HuH-7.5 (cell line): ENCODE data around the gene CCL17.
"Not testable (repeated sequence)": the region's sequence is repeated elsewhere in the genome, so short reads cannot be mapped to it uniquely, and the experiment has no call there.

Experiments used
- DNase-seq: peaks from one replicate; pipeline ENCODE4 v3.0.0; 2011; ENCODE audit warnings: low spot score

The CCL17 gene

GRCh38 chr16:57396786-57397185 is 7.8 kb upstream of the CCL17 start:
- no peak for DNase-seq

DNA sequence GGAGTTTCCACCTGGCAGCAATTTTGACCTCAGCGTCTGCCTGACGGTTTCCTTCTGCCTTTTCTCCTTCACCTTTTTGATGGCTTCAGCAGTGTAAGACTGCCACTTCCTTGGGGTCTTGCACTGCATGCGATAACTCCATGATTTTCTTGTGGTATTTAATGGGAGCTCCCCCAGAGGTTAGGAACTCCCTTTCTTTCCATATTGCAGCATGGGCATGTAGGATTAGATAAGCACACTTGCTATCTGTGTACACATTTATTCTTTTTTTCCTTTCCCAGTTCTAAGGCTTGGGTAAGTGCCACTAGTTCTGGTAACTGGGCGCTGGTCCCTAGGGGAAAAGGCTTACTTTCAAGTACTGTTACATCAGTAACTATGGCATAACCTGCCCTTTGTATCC is 7.1 kb upstream of the CCL17 start:
- DNase-seq = not testable (repeated sequence)

- DNase-seq = no peak
These were observed 2.5 kb upstream of the CCL17 start for GRCh38 chr16:57401943-57402640.

DNA sequence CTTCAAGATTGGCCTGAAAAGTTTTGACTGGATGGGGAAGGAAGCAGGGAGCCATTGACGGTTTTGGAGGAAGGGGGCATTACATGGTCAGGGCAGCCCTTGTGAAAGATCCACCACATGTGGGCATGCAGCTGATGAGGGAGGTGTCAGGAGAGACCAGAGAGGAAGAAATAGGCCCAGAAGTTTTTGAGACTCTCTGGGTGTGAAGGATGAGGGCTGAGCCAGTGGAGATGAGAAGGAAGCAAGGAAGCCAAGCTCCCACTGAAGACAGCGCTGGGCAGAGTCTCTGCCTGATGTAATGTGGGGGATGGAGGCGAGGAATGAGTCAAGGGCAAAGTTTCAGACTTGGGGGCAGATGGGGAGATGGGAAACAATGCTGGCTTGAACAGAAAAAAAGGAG is 530 bp downstream of the CCL17 start:
- DNase-seq = no peak

- no peak for DNase-seq
These were observed 2.3 kb downstream of the CCL17 start for GRCh38 chr16:57406881-57407280.

GRCh38 chr16:57407521-57408353 is 3.2 kb downstream of the CCL17 start:
- no peak for DNase-seq

- DNase-seq = no peak
These were observed 4.5 kb downstream of the CCL17 start for GRCh38 chr16:57409065-57409464.

DNA sequence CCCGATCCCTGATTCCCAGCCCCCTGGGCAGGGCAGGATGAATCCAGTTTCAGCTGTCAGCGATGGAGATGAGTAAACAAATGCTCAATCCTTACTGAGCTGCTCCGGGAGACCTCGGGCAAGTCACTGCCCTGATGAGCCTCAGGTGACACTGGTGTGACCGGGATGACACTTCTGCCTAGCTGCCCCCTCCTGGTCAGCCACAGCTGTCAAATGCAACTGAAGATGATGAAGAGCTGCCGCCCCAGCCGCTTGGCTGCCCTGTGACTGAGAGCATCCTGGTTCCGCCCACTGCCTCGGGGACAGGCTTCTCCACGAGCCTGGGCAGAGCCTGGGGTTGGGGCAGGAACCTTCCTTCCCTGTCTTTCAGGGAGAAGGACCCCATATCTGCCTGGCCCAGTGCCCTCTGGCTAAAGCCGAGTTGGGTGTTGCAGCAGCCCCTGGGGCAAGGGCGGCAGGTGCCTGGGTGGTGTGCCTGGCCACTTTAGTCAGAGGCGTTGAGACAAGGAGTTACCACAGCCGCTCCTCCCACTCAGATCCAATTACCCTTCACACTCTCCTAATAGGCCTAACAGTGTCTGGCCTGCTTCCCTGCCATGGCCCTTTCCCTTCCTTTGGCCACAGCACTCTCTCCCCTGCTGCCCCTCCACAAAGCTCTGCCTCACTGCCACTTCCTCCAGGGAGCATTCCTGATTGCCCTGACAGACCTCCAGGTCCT is 5.5 kb downstream of the CCL17 start:
- DNase-seq = no peak

DNA sequence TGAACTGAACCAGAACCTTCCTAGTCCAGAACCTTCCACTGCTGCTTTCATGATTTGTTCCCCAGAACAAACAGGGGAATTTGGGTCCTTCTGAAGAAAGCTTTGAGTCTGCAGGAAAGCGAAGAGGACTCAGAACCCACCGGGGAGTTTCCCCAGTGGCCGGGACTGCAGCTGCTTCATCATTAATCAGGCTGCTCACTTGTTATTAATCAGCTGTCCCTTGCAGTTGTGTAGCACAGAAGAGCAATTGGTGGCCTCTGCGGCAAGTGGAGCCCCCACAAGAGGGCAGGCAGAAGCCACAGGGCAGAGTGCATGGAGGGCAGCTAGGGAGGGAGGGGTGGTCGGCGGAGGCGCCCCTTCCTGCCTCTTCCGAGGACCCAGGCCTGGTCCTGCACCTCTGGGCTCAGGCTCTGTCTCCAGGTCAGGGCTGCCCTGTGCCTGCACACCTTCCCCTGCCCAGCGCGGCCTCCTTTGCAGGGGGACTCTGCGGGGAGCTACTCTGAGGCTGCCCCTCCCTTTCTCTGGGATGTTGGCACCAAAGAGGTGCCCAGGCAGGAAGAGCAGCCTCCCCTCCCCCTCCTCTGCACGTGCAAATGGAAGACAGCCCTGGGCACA is 6.9 kb downstream of the CCL17 start:
- DNase-seq = no peak

- no peak for DNase-seq
These were observed 8.0 kb downstream of the CCL17 start for GRCh38 chr16:57412584-57412983.

DNA sequence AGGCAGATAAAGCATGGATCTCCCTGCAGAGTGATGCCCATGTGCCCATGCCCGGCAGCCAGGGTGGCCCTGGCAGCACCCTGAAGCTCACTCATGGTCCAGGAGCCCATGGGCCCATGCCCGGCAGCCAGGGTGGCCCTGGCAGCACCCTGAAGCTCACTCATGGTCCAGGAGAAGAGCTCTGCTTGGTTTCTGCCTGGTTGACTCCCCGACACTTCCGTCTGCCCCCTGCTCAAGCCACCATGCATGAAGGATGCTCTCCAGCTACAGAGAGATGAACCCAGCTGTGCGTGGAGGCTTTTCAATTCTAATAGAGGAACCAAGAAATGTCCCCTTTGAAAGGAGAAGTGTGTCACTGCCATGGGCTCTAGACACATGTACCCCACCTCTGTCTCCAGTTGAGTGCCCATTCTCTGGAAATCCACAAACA is 8.7 kb downstream of the CCL17 start:
- no peak for DNase-seq

DNA sequence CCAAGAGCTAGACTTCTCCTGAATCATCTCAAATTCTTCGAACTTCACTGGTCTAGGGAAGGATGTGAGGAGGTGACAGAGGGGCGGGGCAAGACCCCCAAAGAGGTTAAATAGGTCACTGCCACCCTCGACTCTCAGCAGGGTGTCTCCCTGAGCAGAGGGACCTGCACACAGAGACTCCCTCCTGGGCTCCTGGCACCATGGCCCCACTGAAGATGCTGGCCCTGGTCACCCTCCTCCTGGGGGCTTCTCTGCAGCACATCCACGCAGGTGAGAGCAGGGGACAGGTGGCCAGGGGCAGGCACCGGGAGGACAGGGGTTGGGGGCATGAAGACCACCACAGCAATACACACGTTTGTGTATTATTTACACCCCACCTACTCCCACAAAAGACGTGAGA is 9.2 kb downstream of the CCL17 start:
- DNase-seq = no peak

DNA sequence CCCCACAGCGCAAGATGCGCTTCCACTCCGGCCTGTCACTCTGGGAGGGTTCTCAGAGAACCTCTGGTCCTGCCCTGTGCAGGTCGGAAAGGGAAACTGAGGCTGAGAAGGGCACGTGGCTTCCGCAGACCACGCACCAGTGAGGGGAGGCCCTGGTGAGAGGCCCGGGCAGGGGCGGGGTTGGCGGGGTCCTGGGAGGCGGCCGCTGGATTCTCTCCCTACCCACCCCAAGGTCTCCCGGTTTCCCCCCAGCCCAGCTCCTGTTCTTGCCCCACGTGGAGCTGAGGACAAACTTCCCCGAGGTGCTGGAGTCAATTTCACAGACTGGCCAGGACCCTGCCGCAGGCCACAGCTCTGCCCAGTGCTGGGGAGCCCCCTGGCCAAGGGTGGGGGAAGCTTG is 11.5 kb downstream of the CCL17 start:
- no peak for DNase-seq

DNA sequence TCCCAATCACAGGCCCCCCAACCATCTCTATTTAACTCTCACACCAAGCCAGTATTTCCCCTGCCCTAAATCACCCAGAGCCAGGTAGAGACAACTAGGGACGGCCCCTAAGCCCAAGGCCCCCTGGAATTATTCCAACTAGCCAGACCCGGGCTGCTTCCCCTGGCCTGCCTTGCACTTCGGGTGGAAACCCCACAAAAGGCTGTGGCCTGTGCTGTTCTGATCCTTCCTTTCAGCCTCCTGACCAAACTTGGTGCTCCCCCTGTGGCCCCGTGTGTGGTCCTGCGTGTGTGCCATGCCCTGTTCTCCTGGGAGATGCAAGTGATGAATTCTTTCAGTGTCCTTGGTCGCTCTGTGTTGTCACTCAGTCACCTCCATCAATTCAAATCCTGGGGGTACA is 14.9 kb downstream of the CCL17 start:
- DNase-seq = no peak

DNA sequence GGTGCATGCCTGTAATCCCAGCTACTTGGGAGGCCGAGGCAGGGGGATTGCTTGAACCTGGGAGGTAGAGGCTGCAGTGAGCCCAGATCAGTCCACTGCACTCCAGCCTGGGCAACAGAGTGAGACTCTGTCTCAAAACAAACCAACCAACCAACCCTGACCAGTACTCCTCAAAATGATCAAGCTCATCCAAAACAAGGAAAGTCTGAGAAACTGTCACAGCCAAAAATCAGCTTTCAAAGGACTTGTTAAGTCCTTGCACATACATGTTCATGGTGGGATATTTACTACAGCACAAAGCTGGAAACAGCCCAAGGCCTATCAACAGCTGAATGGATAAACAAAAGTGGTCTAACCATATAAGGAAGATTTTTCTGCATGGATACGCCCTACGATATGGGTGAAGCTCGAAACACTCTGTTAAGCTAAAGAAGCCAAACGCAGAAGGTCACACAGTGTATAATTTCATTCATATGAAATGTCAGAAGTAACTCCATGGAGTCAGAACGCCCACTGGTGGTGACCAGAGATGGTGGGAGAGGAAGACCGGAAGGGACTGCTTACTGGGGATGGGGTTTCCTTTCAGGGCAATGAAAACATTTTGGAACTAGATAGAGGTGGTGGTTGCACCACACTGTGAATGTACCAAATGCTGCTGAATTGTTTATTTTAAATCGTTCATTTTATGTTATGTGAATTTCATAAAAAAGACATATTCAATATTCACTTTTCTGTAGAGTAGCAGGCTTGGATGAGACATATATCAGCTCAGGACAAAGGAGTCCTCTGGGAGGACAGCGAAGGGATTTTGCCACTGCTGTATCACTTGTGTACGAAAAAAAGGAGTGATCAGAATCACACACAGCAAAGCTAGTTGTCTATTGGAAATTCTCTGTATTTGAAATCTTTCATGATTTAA is 17.7 kb downstream of the CCL17 start:
- DNase-seq = peak; percentile 35

DNA sequence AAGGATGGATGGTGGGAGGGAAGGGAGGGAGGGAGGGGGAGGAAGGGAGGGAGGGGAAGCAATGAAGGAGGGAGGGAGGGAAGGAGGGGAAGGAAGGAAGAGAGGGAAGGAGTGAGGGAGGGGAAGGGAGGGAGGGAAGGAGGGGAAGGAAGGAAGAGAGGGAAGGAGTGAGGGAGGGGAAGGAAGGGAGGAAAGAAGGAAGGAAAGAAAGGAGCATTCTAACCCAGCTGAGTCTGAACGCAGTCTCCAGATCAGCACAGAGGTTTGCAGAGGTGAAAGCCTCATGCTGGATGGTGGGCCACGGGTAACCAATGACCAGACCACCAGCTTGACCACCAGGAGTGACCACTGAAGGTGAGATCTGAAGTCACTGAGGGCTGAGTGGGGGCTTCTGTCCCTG is 18.6 kb downstream of the CCL17 start:
- no peak for DNase-seq

GRCh38 chr16:57424583-57424982 is 20.0 kb downstream of the CCL17 start:
- no peak for DNase-seq

DNA sequence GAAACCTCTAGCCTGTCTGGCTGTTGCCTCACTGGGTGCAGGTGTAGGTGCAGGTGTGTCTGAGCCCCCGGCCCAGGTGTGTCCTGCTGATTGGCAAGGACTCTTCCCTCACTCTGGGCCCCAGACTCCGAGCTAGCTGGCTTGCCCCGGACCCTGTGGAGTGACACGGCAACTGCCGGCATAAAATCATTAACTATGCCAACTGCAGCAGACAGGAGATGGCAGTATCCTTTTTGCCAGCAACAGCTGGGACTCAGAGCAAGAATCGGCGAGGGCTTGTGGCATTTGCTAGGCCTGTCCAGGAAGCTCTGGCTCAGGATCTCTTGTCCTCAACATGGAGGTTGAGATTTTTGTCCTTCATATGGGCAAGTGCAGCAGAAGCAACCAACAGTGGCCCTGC is 21.8 kb downstream of the CCL17 start:
- no peak for DNase-seq

DNA sequence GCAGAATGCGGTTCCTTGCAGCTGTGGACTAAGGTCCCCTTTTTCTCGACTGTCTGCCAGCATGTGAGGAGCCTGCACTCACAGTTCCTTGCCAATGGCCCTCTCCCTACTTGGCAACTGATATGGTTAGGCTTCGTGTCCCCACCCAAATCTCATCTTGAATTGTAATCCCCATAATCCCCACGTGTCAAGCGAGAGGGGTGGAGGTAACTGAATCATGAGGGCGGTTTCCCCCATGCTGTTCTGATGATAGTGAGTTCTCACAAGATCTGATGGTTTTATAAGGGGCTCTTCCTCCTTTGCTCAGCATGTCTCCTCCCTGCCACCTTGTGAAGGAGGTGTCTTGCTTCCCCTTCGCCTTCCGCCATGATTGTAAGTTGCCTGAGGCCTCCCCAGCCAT is 22.7 kb downstream of the CCL17 start:
- DNase-seq = no peak

DNA sequence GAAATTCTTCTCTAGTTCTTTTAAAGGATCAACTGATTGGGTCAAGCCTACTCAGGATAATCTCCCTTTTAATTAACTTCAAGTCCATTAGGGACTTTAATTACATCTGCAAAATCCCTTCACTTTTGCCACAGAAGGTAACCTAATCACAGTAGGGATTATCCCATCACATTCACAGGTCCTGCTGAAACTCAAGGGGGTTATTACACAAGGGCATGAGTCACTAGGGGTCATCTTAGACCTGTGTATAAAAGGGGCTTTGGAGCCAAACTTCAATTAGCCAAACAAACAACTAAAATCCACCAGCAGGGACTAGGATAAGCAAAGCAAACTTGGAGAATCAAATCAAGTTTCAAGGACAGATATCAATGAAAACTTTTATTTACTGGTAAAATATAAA is 23.3 kb downstream of the CCL17 start:
- no peak for DNase-seq

GRCh38 chr16:57430955-57431354 is 26.4 kb downstream of the CCL17 start:
- DNase-seq = no peak
